IMR-90 (cell line): ENCODE measurements around the gene MED4. TPM values are rescaled to one million over a fixed set of nuclear protein-coding genes. Genes with fewer than 3 reads are reported as not detected.

Experiments
- ATAC-seq: fragments of 200-7000 bp; cut with Tn5 transposase; 2 replicates; pipeline ENCODE4 v1.9.1; 2020; ENCODE audit warnings: low read depth, mild to moderate bottlenecking, moderate library complexity
- BruUV-seq: library from RNA; stranded (reverse); fragments of 400-500 nt; replicated peaks from 2 replicates; lab custom pipeline; 2021; lab: Mats Ljungman, UMichigan
- CTCF ChIA-PET: fragments of 300-600 bp; formaldehyde crosslinking; extraction: SDS; loops from one replicate; lab custom pipeline; 2021; ENCODE audit warnings: antibody characterized with exemption; lab: Yijun Ruan, JAX
- POLR2A ChIA-PET: fragments of 300-600 bp; sonication (Branson Sonifier 250); formaldehyde crosslinking; loops from one replicate; lab custom pipeline; 2022; ENCODE audit warnings: antibody characterized with exemption; ENCODE audit not compliant: unreplicated experiment; lab: Charles Lee
- DNase-seq: peaks from one replicate; pipeline ENCODE4 v3.0.0; 2013
- H2AFZ ChIP-seq: replicated peaks from 2 replicates; pipeline ENCODE3; 2013; ENCODE audit warnings: low read length, mild to moderate bottlenecking; ENCODE audit not compliant: poor library complexity
- H2AK5ac ChIP-seq: 2 replicates; pipeline ENCODE4 v1.6.1; 2013; ENCODE audit warnings: low read depth, low read length, inconsistent platforms
- H2AK9ac ChIP-seq: replicated peaks from 2 replicates; pipeline ENCODE3; 2013; ENCODE audit warnings: mild to moderate bottlenecking, low read depth, low read length, moderate library complexity; ENCODE audit not compliant: poor library complexity
- H2BK120ac ChIP-seq: 2 replicates; pipeline ENCODE4 v1.6.1; 2013; ENCODE audit warnings: low read depth, low read length, inconsistent platforms
- H2BK15ac ChIP-seq: 3 replicates; pipeline ENCODE4 v1.6.1; 2013; ENCODE audit warnings: low read depth, low read length, inconsistent platforms
- H2BK20ac ChIP-seq: 2 replicates; pipeline ENCODE4 v1.6.1; 2013; ENCODE audit warnings: low read depth, mild to moderate bottlenecking, inconsistent platforms, low read length, moderate library complexity
- H2BK5ac ChIP-seq: 2 replicates; pipeline ENCODE4 v1.6.1; 2013; ENCODE audit warnings: mild to moderate bottlenecking, low read depth, low read length, inconsistent platforms; ENCODE audit not compliant: poor library complexity, severe bottlenecking
- H3K14ac ChIP-seq: replicated peaks from 2 replicates; pipeline ENCODE4 v1.6.1; 2013; ENCODE audit warnings: low read depth, low read length, inconsistent platforms
- H3K18ac ChIP-seq: 2 replicates; pipeline ENCODE4 v1.6.1; 2013; ENCODE audit warnings: low read depth, low read length, control low read depth
- H3K23ac ChIP-seq: 2 replicates; pipeline ENCODE4 v1.6.1; 2013; ENCODE audit warnings: low read depth, low read length, inconsistent platforms
- H3K27ac ChIP-seq: 2 replicates; pipeline ENCODE4 v1.5.1; 2013; ENCODE audit warnings: mild to moderate bottlenecking, control low read depth, low read length; ENCODE audit not compliant: insufficient read depth
- H3K27me3 ChIP-seq: 2 replicates; pipeline ENCODE4 v1.6.1; 2013; ENCODE audit warnings: low read length; ENCODE audit not compliant: control insufficient read depth, insufficient read depth
- H3K36me3 ChIP-seq: 2 replicates; pipeline ENCODE4 v1.6.1; 2013; ENCODE audit warnings: low read length, mixed read lengths; ENCODE audit not compliant: control insufficient read depth, insufficient read depth
- H3K4ac ChIP-seq: 2 replicates; pipeline ENCODE4 v1.6.1; 2013; ENCODE audit warnings: low read depth, low read length, inconsistent platforms
- H3K4me1 ChIP-seq: 2 replicates; pipeline ENCODE4 v1.6.1; 2013; ENCODE audit warnings: low read length, mixed read lengths; ENCODE audit not compliant: control insufficient read depth, insufficient read depth
- H3K4me2 ChIP-seq: 2 replicates; pipeline ENCODE4 v1.6.1; 2013; ENCODE audit warnings: low read depth, mild to moderate bottlenecking, control low read depth, low read length, moderate library complexity
- H3K4me3 ChIP-seq: 2 replicates; pipeline ENCODE4 v1.5.1; 2013; ENCODE audit warnings: low read depth, mild to moderate bottlenecking, control low read depth, low read length, moderate library complexity; ENCODE audit not compliant: insufficient read depth
- H3K56ac ChIP-seq: 2 replicates; pipeline ENCODE4 v1.6.1; 2013; ENCODE audit warnings: low read length, inconsistent platforms; ENCODE audit not compliant: insufficient read depth; ENCODE audit errors: extremely low read depth
- H3K79me1 ChIP-seq, 2 experiments: 2 replicates each; pipeline ENCODE4 v1.6.1; 2013; ENCODE audit warnings: low read length in 2 of 2, inconsistent platforms in 1 of 2, low read depth in 1 of 2
- H3K9ac ChIP-seq: 2 replicates; pipeline ENCODE4 v1.6.1; 2013; ENCODE audit warnings: low read depth, low read length, control low read depth
- H3K9me1 ChIP-seq: 2 replicates; pipeline ENCODE4 v1.6.1; 2013; ENCODE audit warnings: low read length, inconsistent platforms; ENCODE audit not compliant: insufficient read depth
- H3K9me3 ChIP-seq: 2 replicates; pipeline ENCODE4 v1.6.1; 2013; ENCODE audit warnings: low read length; ENCODE audit not compliant: control insufficient read depth, insufficient read depth
- H4K20me1 ChIP-seq: 2 replicates; pipeline ENCODE4 v1.6.1; 2013; ENCODE audit warnings: low read length, inconsistent platforms; ENCODE audit not compliant: insufficient read depth
- H4K5ac ChIP-seq: 2 replicates; pipeline ENCODE4 v1.6.1; 2013; ENCODE audit warnings: mild to moderate bottlenecking, low read depth, low read length, control low read depth
- H4K8ac ChIP-seq, 2 experiments: 2 replicates each; pipeline ENCODE4 v1.6.1; 2013; ENCODE audit warnings: low read depth in 2 of 2, low read length in 2 of 2, control low read depth in 1 of 2, inconsistent platforms in 1 of 2
- H4K91ac ChIP-seq: 2 replicates; pipeline ENCODE4 v1.6.1; 2013; ENCODE audit warnings: low read depth, low read length, inconsistent platforms; ENCODE audit not compliant: insufficient read depth
- BHLHE40 ChIP-seq: fragments of 150-350 bp; IDR thresholded peaks from 2 replicates; pipeline ENCODE4 v1.6.1; 2016; ENCODE audit warnings: mild to moderate bottlenecking, low read depth, low read length
- CEBPB ChIP-seq: IDR thresholded peaks from 2 replicates; pipeline ENCODE4 v1.6.1; 2012; ENCODE audit warnings: low read depth, low read length, improper control_type of control experiment
- CHD1 ChIP-seq: IDR thresholded peaks from 2 replicates; pipeline ENCODE4 v1.6.1; 2012; ENCODE audit warnings: low read depth, low read length, improper control_type of control experiment
- FOS ChIP-seq: fragments of 150-350 bp; IDR thresholded peaks from 2 replicates; pipeline ENCODE4 v1.6.1; 2016; ENCODE audit warnings: low read depth, low read length
- MAFK ChIP-seq: IDR thresholded peaks from 2 replicates; pipeline ENCODE4 v1.6.1; 2012; ENCODE audit warnings: low read depth, low read length, improper control_type of control experiment
- MAZ ChIP-seq: IDR thresholded peaks from 2 replicates; pipeline ENCODE4 v1.6.1; 2012; ENCODE audit warnings: low read depth, mild to moderate bottlenecking, low read length, improper control_type of control experiment, moderate library complexity, borderline replicate concordance
- MXI1 ChIP-seq: IDR thresholded peaks from 2 replicates; pipeline ENCODE4 v1.6.1; 2012; ENCODE audit warnings: low read depth, mild to moderate bottlenecking, low read length, moderate library complexity, borderline replicate concordance
- NFE2L2 ChIP-seq: fragments of 150-350 bp; IDR thresholded peaks from 2 replicates; pipeline ENCODE4 v1.6.1; 2016; ENCODE audit warnings: low read depth, mild to moderate bottlenecking, low read length
- POLR2A ChIP-seq: IDR thresholded peaks from 2 replicates; pipeline ENCODE4 v1.6.1; 2012; ENCODE audit warnings: mild to moderate bottlenecking, low read depth, low read length
- RAD21 ChIP-seq: IDR thresholded peaks from 2 replicates; pipeline ENCODE4 v1.6.1; 2012; ENCODE audit warnings: low read length, improper control_type of control experiment
- RCOR1 ChIP-seq: IDR thresholded peaks from 2 replicates; pipeline ENCODE4 v1.6.1; 2012; ENCODE audit warnings: mild to moderate bottlenecking, low read length, improper control_type of control experiment; ENCODE audit not compliant: insufficient replicate concordance
- RFX5 ChIP-seq: IDR thresholded peaks from 2 replicates; pipeline ENCODE4 v1.8.0; 2012; ENCODE audit warnings: low read depth, mild to moderate bottlenecking, low read length, moderate library complexity
- SMC3 ChIP-seq: fragments of 150-350 bp; IDR thresholded peaks from 2 replicates; pipeline ENCODE4 v1.6.1; 2016; ENCODE audit warnings: low read depth, mild to moderate bottlenecking, antibody characterized with exemption, low read length, moderate library complexity
- WGBS, 2 experiments: methylation state at CpG; one replicate each; pipeline versions ENCODE4 v1.1.5 to v1.1.7; 2013; ENCODE audit warnings: missing lambda C conversion rate in 2 of 2; ENCODE audit not compliant: insufficient read length in 1 of 2; ENCODE audit errors: extremely low coverage in 2 of 2; 5-methylcytosine and 5-hydroxymethylcytosine counted together
- dilution Hi-C: fragments of 300-500 bp; cut with HindIII; formaldehyde crosslinking; loops from one replicate; pipeline ENCODE4 v1.14.3; 2018; ENCODE audit warnings: low sequenced_read_pairs; ENCODE audit not compliant: unreplicated experiment
- in situ Hi-C: fragments of 300-500 bp; cut with MboI; formaldehyde crosslinking; loops from 3 replicates; pipeline ENCODE4 v1.14.3; 2019; ENCODE audit warnings: low sequenced_read_pairs, inconsistent platforms, mixed read lengths
- intact Hi-C: fragments of 100-400 bp; cut with micrococcal nuclease; formaldehyde crosslinking; loops from 2 replicates; pipeline ENCODE4 v1.10.0; 2022
- polyA plus RNA-seq, 3 experiments: library from polyadenylated mRNA; depleted of rRNA; stranded (reverse); fragments of >200 nt; gene quantifications; 2 replicates each; pipeline ENCODE4 v1.2.3, GENCODE V29; 2012; ENCODE audit warnings: low replicate concordance in 1 of 3
- total RNA-seq: library from RNA; depleted of rRNA; stranded (reverse); fragments of >200 nt; gene quantifications from 2 replicates; pipeline ENCODE4 v1.2.3, GENCODE V29; 2012
- TF ChIP-seq, protein P1 (sequence below): fragments of 150-350 bp; IDR thresholded peaks from 2 replicates; pipeline ENCODE4 v1.6.1; 2016; ENCODE audit warnings: low read depth, mild to moderate bottlenecking, low read length, moderate library complexity, borderline replicate concordance
- TF ChIP-seq, protein P2 (sequence below): conservative IDR thresholded peaks from 2 replicates; pipeline ENCODE4 v1.5.1; 2012; ENCODE audit warnings: mild to moderate bottlenecking, low read depth, low read length, improper control_type of control experiment
- TF ChIP-seq, protein P3 (sequence below): fragments of 150-350 bp; IDR thresholded peaks from 2 replicates; pipeline ENCODE4 v1.6.1; 2017; ENCODE audit warnings: mild to moderate bottlenecking, antibody characterized with exemption, low read length, low read depth

Gene MED4
- total and polyA plus RNA-seq, 2 of the 4 experiments (the other 2 are of a cell fraction), result 25.3 to 40.5 TPM

DNA sequence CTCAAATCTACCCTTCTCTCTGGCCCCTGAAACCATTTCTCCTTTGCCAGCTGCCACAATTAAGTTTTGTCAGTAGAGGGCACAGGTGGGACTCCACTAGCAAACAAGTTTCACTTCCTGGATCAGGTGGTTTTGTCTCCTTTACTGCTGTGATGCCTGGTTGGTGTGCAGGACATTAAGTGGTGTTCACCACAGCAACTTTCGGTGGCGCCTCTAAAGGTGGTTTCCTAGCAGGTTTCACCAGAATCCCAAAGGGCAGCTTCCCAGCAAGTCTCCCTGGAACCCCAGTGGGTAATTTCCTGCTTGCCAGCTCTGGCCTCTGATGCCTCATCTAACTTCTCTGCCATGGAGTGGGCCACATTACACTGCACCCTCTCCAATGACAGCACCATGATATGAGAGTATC lies 16.6 kb downstream of the MED4 start:
- ATAC-seq, result no peak

More for the DNA sequence above, 16.6 kb downstream of the MED4 start:
- dilution Hi-C loops (no loop called here), in situ Hi-C loops (no loop called here), intact Hi-C loops (no loop called here)
- no peak for DNase-seq
- no peak overlapping the region for H3K56ac ChIP-seq
- no peak overlapping the region for H2BK20ac ChIP-seq
- H3K14ac ChIP-seq, result no peak overlapping the region
- no peaks in the 10 kb centered on the region for H3K4me1 ChIP-seq
- no peak overlapping the region for H2AFZ ChIP-seq
- H3K9ac ChIP-seq, result no peak overlapping the region
- no peak overlapping the region for H3K27ac ChIP-seq
- TF ChIP-seq CHD1 (no peak), RFX5 (no peak), CEBPB (no peak), MAFK (no peak), FOS (no peak), NFE2L2 (no peak), MAZ (no peak), RCOR1 (no peak), SMC3 (no peak), RAD21 (no peak), MXI1 (no peak), BHLHE40 (no peak), POLR2A (no peak)
- TF ChIP-seq, protein P1, sequence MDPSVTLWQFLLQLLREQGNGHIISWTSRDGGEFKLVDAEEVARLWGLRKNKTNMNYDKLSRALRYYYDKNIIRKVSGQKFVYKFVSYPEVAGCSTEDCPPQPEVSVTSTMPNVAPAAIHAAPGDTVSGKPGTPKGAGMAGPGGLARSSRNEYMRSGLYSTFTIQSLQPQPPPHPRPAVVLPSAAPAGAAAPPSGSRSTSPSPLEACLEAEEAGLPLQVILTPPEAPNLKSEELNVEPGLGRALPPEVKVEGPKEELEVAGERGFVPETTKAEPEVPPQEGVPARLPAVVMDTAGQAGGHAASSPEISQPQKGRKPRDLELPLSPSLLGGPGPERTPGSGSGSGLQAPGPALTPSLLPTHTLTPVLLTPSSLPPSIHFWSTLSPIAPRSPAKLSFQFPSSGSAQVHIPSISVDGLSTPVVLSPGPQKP, result no peak
- TF ChIP-seq, protein P2, sequence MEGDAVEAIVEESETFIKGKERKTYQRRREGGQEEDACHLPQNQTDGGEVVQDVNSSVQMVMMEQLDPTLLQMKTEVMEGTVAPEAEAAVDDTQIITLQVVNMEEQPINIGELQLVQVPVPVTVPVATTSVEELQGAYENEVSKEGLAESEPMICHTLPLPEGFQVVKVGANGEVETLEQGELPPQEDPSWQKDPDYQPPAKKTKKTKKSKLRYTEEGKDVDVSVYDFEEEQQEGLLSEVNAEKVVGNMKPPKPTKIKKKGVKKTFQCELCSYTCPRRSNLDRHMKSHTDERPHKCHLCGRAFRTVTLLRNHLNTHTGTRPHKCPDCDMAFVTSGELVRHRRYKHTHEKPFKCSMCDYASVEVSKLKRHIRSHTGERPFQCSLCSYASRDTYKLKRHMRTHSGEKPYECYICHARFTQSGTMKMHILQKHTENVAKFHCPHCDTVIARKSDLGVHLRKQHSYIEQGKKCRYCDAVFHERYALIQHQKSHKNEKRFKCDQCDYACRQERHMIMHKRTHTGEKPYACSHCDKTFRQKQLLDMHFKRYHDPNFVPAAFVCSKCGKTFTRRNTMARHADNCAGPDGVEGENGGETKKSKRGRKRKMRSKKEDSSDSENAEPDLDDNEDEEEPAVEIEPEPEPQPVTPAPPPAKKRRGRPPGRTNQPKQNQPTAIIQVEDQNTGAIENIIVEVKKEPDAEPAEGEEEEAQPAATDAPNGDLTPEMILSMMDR, result no peak
- TF ChIP-seq, protein P3, sequence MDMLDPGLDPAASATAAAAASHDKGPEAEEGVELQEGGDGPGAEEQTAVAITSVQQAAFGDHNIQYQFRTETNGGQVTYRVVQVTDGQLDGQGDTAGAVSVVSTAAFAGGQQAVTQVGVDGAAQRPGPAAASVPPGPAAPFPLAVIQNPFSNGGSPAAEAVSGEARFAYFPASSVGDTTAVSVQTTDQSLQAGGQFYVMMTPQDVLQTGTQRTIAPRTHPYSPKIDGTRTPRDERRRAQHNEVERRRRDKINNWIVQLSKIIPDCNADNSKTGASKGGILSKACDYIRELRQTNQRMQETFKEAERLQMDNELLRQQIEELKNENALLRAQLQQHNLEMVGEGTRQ, result no peak
- no peak overlapping the region for H3K4me2 ChIP-seq
- H4K8ac ChIP-seq, result no peak overlapping the region
- no peak overlapping the region for H2BK15ac ChIP-seq
- peaks cover 5 to 6% of the 10 kb centered on the region in 2 experiments; a peak in 2 of 4 replicates for H3K79me1 ChIP-seq
- H3K23ac ChIP-seq, result no peak overlapping the region
- H2AK5ac ChIP-seq, result no peak overlapping the region
- H3K18ac ChIP-seq, result no peak overlapping the region
- no peaks in the 10 kb centered on the region for H3K9me1 ChIP-seq
- no peak overlapping the region for H2BK120ac ChIP-seq
- no peaks in the 10 kb centered on the region for H3K27me3 ChIP-seq
- CTCF ChIA-PET, result no interaction called here
- no peaks in the 10 kb centered on the region for H3K9me3 ChIP-seq
- H4K91ac ChIP-seq, result no peak overlapping the region
- no peaks in the 10 kb centered on the region; the same call in 1 of the 2 replicates for H4K20me1 ChIP-seq
- H2BK5ac ChIP-seq, result no peak overlapping the region
- no peak overlapping the region for H3K4ac ChIP-seq
- no TSS peak for BruUV-seq
- WGBS, 2 experiments, result 100% methylated on average over 2 of the region's 2 CpGs; no CpG with 5 or more reads in 1 of the 2 experiments
- no peak overlapping the region for H2AK9ac ChIP-seq
- no peak overlapping the region for H4K5ac ChIP-seq
- H3K36me3 ChIP-seq, result peaks cover 44% of the 10 kb centered on the region
- H3K4me3 ChIP-seq, result no peak overlapping the region
- POLR2A ChIA-PET, result no interaction called here
